GM12874 (cell line): ENCODE measurements around the gene MSMP.

ENCODE experiments used
- TF ChIP-seq, protein P1 (sequence below): IDR thresholded peaks from 2 replicates; pipeline ENCODE4 v1.5.1; 2011; ENCODE audit warnings: low read depth, mild to moderate bottlenecking, control low read depth, low read length, moderate library complexity; ENCODE audit not compliant: insufficient read depth

Gene MSMP

DNA sequence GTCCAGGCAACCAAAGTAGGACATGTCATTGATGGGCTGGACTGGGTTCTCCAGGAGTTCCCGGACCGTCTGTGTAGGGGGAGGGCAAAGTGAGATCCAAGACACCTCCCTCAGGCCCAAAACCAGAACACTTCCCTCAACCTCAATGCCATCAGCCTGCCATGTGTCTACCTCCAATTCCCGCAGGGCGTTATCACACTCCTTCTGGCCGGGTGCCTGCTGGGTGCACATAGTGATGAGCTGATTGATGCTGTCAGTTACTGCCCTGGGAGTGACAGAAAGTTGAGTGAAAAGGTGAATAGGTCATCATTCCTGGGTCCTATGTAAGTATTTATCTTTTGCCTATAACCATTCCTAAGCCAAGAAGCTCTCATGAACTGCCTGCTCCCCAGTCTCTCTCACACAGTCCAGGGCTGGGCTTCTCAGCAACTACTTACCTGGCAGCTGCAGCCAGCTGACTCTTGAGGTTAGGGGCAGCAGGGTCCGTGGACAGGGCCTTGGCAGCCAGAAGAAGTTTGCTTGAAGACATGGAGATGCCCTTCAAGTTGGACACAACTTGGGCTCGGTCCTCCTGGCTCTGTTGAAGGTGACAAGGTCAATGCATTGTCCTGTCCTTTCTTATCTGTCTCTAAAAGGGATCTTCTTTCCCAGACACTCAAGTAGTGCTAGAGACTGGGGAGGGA lies 43.1 kb downstream of the MSMP start:
- TF ChIP-seq, protein P1, sequence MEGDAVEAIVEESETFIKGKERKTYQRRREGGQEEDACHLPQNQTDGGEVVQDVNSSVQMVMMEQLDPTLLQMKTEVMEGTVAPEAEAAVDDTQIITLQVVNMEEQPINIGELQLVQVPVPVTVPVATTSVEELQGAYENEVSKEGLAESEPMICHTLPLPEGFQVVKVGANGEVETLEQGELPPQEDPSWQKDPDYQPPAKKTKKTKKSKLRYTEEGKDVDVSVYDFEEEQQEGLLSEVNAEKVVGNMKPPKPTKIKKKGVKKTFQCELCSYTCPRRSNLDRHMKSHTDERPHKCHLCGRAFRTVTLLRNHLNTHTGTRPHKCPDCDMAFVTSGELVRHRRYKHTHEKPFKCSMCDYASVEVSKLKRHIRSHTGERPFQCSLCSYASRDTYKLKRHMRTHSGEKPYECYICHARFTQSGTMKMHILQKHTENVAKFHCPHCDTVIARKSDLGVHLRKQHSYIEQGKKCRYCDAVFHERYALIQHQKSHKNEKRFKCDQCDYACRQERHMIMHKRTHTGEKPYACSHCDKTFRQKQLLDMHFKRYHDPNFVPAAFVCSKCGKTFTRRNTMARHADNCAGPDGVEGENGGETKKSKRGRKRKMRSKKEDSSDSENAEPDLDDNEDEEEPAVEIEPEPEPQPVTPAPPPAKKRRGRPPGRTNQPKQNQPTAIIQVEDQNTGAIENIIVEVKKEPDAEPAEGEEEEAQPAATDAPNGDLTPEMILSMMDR, result no peak

DNA sequence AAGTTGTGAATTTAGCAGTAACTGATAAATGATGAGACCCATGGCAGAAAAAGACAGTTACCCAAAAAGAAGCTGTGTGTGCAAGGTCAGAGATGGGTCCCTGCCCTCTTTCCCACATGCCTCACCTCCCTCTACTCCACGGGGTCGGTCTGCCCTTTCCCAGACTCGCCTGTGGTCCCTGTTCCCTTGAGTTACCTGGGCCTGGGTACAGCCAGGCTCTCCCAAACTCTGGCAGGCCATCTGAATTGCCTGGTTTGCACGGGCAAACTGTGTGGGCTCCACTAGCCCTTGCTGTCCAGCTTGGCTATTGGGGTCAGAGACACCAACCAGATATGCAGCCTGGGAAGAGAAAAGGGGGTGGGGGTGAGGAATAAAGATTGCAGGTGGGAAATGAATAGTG lies 45.9 kb downstream of the MSMP start:
- TF ChIP-seq, protein P1, result no peak

DNA sequence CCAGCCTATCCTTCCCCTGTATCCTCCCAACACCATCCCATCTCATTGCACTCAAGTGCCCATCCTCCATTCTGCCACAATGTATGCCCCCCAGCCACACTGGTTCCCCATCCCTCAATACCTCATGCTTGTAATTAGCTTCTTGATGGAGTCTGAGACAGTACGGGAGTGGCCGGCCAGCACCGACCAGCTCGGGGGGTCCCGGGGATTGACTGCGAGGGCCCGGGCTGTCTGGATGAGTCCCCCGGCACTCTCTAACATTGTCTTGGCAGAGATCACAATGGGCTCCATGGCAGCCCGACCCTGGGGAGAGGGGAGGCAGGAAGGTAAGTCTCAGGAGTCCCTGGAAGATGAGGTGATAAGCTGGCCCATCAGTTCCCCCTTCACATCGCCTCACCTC lies 47.1 kb downstream of the MSMP start:
- TF ChIP-seq, protein P1, result no peak

DNA sequence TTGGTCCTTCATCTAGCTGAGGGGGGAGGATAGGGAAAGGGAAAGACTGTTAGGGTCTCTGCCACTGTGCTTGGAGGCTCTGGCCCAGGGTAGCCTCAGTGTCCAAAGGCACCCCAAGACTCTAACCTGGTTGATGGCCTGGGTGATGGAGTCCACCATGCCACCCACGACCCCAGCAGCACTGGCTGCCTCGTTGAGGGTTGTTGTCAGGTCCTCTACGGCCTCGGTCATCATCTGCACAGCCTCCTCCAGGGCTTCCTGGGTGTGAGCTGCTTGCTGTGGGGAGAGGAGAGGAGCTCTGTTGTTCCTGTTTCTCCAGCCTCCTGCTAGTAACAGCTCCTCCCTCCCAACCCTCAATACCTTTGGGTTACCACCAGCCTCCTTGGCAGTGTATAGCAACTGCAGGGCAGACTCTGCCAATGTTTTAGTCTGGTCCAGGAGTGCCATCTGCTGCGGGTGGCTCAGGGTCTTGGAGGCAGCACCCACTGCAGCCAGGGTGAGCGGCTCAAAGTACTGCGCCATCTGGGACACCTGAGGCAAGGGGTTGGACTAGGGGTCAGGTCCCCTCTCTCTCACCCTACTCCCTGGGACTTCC lies 48.1 kb downstream of the MSMP start:
- TF ChIP-seq, protein P1, result no peak

DNA sequence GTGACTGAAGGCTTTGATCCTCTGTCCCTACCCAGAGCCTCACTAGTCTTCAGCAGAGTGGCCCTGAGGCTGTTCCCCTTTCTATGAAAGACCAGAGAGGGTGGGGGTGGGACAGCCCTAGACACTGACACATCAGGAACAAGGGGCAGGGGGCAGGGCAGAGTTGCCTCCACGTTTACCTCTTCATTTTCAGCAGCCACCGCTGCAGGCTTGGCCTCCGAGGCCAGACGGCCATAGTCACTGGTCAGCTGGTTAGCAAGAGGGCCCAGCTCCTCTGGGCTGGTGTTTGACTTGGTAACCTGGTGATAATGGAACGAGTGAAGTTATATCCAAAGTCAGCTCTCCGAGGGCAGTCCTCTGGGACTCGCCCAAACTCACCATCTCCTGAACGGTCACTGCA lies 48.7 kb downstream of the MSMP start:
- TF ChIP-seq, protein P1, result no peak

DNA sequence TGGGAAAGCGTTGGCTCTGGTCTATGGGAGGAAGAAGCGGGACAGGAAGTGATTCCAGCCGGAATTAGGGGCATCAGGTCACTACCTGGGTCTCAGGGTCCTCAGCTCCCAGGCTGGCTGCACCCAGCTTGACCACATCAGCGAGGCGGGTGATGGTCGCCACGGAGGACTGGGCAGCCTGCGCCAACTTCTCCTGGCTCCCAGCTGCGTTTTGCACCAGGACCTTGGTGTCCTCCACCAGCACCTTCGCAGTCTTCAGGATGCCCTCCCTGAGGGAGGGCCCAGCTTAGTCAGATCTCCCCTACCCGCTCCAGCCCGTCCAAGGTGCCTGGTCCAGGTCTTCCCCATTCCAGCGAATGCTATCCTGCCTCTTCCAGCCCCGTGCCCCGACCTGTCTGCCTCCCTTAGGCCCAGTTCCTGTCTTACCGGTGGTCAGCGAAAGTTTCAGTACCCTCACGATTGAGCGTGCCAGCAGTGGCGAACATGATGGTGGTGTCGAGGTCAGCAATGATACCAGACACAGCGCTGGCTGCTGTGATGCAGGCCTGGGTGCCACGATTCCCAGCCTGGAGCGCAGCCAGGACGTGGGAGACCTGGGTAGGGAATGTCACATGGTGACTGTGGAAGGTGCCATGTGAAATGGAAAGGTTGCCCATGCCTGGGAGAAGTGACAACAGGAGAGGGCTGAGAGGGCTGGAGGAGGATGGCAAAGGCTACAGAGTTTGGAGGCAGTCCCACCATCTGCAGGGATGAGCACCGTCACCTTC lies 50.0 kb downstream of the MSMP start:
- TF ChIP-seq, protein P1, result no peak
